ENCODE results near the gene EP400.

DNA sequence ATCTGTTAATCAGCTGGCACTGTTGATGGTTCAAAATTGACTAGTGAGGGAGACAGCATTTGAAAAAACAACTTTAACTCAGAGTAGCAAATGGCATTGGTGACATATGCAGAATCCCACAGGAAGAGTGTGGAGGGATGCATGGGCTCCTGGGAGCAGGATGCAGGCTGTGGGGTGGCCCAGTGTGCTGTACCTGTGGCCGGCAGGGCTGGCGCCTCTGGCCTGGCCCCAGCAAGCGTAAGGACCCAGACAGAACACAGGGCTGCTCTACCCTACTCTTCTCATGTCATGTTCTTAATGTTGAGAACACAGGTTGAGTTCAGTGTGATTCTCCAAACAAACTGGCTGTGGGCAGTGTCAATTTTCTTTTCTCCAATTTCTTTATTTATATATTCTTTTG, 160.9 kb downstream of the EP400 start:
- TF ChIP-seq, protein P1, sequence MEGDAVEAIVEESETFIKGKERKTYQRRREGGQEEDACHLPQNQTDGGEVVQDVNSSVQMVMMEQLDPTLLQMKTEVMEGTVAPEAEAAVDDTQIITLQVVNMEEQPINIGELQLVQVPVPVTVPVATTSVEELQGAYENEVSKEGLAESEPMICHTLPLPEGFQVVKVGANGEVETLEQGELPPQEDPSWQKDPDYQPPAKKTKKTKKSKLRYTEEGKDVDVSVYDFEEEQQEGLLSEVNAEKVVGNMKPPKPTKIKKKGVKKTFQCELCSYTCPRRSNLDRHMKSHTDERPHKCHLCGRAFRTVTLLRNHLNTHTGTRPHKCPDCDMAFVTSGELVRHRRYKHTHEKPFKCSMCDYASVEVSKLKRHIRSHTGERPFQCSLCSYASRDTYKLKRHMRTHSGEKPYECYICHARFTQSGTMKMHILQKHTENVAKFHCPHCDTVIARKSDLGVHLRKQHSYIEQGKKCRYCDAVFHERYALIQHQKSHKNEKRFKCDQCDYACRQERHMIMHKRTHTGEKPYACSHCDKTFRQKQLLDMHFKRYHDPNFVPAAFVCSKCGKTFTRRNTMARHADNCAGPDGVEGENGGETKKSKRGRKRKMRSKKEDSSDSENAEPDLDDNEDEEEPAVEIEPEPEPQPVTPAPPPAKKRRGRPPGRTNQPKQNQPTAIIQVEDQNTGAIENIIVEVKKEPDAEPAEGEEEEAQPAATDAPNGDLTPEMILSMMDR (IDR thresholded peaks at IDR 0.05; ENCODE audit: insufficient read depth, low read length, poor library complexity, severe bottlenecking), result no peak
- no peak for TF ChIP-seq EZH2phosphoT487 (conservative IDR thresholded peaks at IDR 0.05; ENCODE audit: low read length)
